ENCODE results near the gene PLXNB3.
"Not testable (repeated sequence)": the region's sequence is repeated elsewhere in the genome, so short reads cannot be mapped to it uniquely, and the experiment has no call there.

The PLXNB3 gene

GRCh38 chrX:153806999-153807575 lies 43.0 kb downstream of the PLXNB3 start:
- FAIRE-seq: no peak
- DNase-seq (ENCODE audit: insufficient read length, low spot score): no peak
- no peak for TF ChIP-seq CTCF (IDR thresholded peaks at IDR 0.05; ENCODE audit: insufficient read depth, missing control alignments)

DNA sequence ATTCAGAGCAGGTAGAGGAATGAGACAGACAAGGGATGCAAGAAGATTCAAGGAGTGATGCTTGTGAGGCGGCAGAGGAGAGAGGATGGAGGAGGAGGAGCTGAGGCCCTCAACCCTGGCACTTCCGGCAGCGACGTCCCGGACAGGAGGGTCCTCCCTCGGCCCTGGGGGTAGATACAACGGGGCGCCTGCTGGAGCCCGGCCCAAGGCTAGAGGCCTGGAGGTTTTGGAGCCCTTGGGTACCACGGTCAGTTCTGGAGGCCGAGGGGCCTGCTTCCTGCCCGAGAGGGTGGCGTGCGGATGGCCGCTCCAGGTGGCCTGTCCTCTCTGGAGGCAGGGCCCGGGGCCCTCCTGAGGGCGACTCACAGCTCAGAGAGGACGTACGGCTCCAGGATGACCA lies 43.9 kb downstream of the PLXNB3 start:
- TF ChIP-seq CTCF (IDR thresholded peaks at IDR 0.05; ENCODE audit: insufficient read depth, missing control alignments): no peak
- DNase-seq (ENCODE audit: insufficient read length, low spot score) (no peak), FAIRE-seq (no peak)

DNA sequence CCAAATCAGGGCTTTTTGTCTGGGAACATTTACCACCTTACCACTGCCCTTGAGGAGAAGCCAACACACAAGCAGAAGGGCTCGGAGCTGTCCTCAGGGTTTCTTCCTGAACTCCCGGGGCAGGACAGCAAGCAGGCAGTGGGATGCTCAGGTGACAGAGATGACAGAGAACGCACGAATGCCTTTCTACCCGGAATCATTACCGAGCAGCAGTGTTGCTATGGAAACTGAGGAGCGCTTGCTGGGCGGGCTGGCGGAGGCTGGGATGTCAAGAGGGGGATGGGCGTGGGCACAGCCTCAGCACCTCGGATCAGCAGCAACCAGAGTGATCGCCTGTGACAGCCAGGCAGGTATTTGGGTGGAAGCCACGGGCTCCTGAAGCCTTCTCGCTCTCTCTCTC lies 48.2 kb downstream of the PLXNB3 start:
- DNase-seq (ENCODE audit: insufficient read length, low spot score) (no peak), FAIRE-seq (no peak)
- TF ChIP-seq CTCF (IDR thresholded peaks at IDR 0.05; ENCODE audit: insufficient read depth, missing control alignments): no peak

GRCh38 chrX:153813161-153813560 lies 49.1 kb downstream of the PLXNB3 start:
- FAIRE-seq (no peak), DNase-seq (ENCODE audit: insufficient read length, low spot score) (no peak)
- TF ChIP-seq CTCF (IDR thresholded peaks at IDR 0.05; ENCODE audit: insufficient read depth, missing control alignments): no peak

- FAIRE-seq: no peak
- no peak for TF ChIP-seq CTCF (IDR thresholded peaks at IDR 0.05; ENCODE audit: insufficient read depth, missing control alignments)
- DNase-seq (ENCODE audit: insufficient read length, low spot score): no peak
Observed at GRCh38 chrX:153814591-153815315, 50.7 kb downstream of the PLXNB3 start.

- FAIRE-seq: no peak
Observed at GRCh38 chrX:153816831-153817690, 53.0 kb downstream of the PLXNB3 start.

GRCh38 chrX:153818064-153818463 lies 54.0 kb downstream of the PLXNB3 start:
- FAIRE-seq; DNase-seq (ENCODE audit: insufficient read length, low spot score): not testable (repeated sequence)

More at GRCh38 chrX:153816831-153817690, 53.0 kb downstream of the PLXNB3 start:
- DNase-seq (ENCODE audit: insufficient read length, low spot score): no peak
- no peak for TF ChIP-seq CTCF (IDR thresholded peaks at IDR 0.05; ENCODE audit: insufficient read depth, missing control alignments)
